Psoas muscle (tissue), 8 donors: ENCODE results near the gene NIFK. TPM values are rescaled to one million over a fixed set of nuclear protein-coding genes. Genes with fewer than 3 reads are reported as not detected.
"Not testable (repeated sequence)": the region's sequence is repeated elsewhere in the genome, so short reads cannot be mapped to it uniquely, and the experiment has no call there.

Experiments used
- ATAC-seq, 4 donors: fragments of 200-7000 bp; cut with Tn5 transposase; one replicate each; pipeline ENCODE4 v1.9.1; 2020; ENCODE audit warnings: moderate library complexity in 3 of 4, mild to moderate bottlenecking in 2 of 4
- DNase-seq, 2 donors: peaks; one replicate each; pipeline ENCODE4 v3.0.0-alpha.2; 2020
- H3K27ac ChIP-seq: fragments of 200-600 bp; one replicate; pipeline ENCODE4 v1.8.0; 2022
- H3K27me3 ChIP-seq, 3 donors: fragments of 200-600 bp in 1 of 3; one replicate each; pipeline versions ENCODE4 v1.6.1 to v1.8.0; 2013 to 2022; ENCODE audit warnings: low read length in 2 of 3, mild to moderate bottlenecking in 2 of 3, moderate library complexity in 1 of 3; ENCODE audit not compliant: insufficient read depth in 3 of 3
- H3K36me3 ChIP-seq, 2 donors: fragments of 200-600 bp in 1 of 2; one replicate each; pipeline versions ENCODE4 v1.6.1 to v1.8.0; 2013 to 2022; ENCODE audit warnings: low read depth in 1 of 2, mild to moderate bottlenecking in 1 of 2, moderate library complexity in 1 of 2; ENCODE audit not compliant: insufficient read depth in 1 of 2
- H3K4me1 ChIP-seq: fragments of 200-600 bp; one replicate; pipeline ENCODE4 v1.8.0; 2022
- H3K4me3 ChIP-seq: fragments of 200-600 bp; one replicate; pipeline ENCODE4 v1.8.0; 2022; ENCODE audit warnings: mild to moderate bottlenecking
- H3K9me3 ChIP-seq: fragments of 200-600 bp; one replicate; pipeline ENCODE4 v1.8.0; 2022
- CTCF ChIP-seq: fragments of 200-600 bp; IDR thresholded peaks from one replicate; pipeline ENCODE4 v1.8.0; 2022; ENCODE audit warnings: antibody characterized with exemption
- WGBS, 3 donors: extraction: QIAGEN DNeasy Blood & Tissue Kit; methylation state at CpG; one replicate each; pipeline versions ENCODE4 v1.1.6 to v1.1.7; 2013; 5-methylcytosine and 5-hydroxymethylcytosine counted together
- intact Hi-C, 2 donors: fragments of 100-400 bp; cut with DNase I; formaldehyde crosslinking; loops; one replicate each; pipeline versions ENCODE4 v1.11.0 to v1.14.2; 2022
- polyA plus RNA-seq, 3 donors: library from polyadenylated mRNA; stranded (reverse); fragments of 200-250 nt; gene quantifications; one replicate each; pipeline ENCODE4 v1.2.3, GENCODE V29; 2013
- total RNA-seq, 4 donors: library from RNA; stranded (reverse); fragmentation: NEBNext Ultra II Directional in 2 of 4; extraction: Animal tissue kit (Norgen Biotek cat#: 25700) in 2 of 4; gene quantifications; one replicate each; pipeline versions ENCODE4 v1.2.1 to v1.2.4, GENCODE V29; 2021 to 2023
- donor health status: healthy with polysubstance abuse.
- donor health status: DM: no; HTN: no; CAD: no; lungs with moderate emphysema.
- donor health status: Bipolar disorder and iron deficiency.
- donor health status: healthy.
- donor health status: DM: yes; HTN: yes; CAD: no.
- donor health status: DM: no; HTN: no; CAD: no.
- donor health status: DM: no; HTN: no; CAD: no.
- donor health status: DM: yes; HTN: yes; CAD: no.

The NIFK gene
- total and polyA plus RNA-seq, 7 donors = 46.5 to 116 (median 49.2) TPM

GRCh38 chr2:121707344-121707919 is 29.2 kb downstream of the NIFK start:
- 42 to 53% (median 43%) methylated on average over 9 of the region's 9 CpGs for WGBS, 3 donors
- Histone ChIP-seq H3K27me3 (no peaks in the 10 kb centered on the region), H3K4me1 (no peaks in the 10 kb centered on the region), H3K9me3 (no peaks in the 10 kb centered on the region), H3K4me3 (no peak overlapping the region), H3K36me3 (no peaks in the 10 kb centered on the region), H3K27ac (no peak overlapping the region)
- no peak for DNase-seq
- TF ChIP-seq CTCF = no peak
- no peak for ATAC-seq
- intact Hi-C loops = no loop called here

- DNase-seq (no peak), ATAC-seq (no peak)
- Histone ChIP-seq H3K27me3 (no peaks in the 10 kb centered on the region), H3K36me3 (no peaks in the 10 kb centered on the region), H3K4me1 (no peaks in the 10 kb centered on the region), H3K4me3 (no peak overlapping the region), H3K9me3 (no peaks in the 10 kb centered on the region), H3K27ac (no peak overlapping the region)
- intact Hi-C loops = no loop called here
- WGBS, 3 donors = 94 to 95% (median 94%) methylated on average over 4 of the region's 4 CpGs
- no peak for TF ChIP-seq CTCF
These were observed 30.7 kb downstream of the NIFK start for GRCh38 chr2:121705958-121706357.

DNA sequence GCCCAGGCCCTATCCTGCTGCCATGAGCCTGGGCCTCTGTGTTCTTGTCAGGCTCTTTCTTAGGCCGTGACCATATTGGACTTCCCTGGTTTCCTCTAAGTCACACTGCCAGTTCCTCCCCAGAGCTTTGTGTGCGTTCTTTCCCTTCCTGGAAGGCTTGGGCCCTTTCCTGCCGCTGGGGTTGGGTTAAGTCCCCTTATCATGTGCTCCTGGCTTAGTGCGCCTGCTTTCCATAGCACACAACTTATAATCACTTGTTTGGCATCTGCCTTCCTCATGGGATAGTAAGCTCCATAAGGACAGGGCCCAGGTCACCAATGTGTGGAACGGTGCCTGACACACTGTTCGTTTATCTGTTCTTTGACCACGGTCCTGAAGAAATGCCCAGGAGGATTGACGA is 31.3 kb downstream of the NIFK start:
- Histone ChIP-seq H3K4me3 (no peak overlapping the region), H3K9me3 (no peaks in the 10 kb centered on the region), H3K4me1 (peaks cover 1% of the 10 kb centered on the region), H3K27me3 (no peaks in the 10 kb centered on the region), H3K27ac (no peak overlapping the region), H3K36me3 (no peaks in the 10 kb centered on the region)
- 78 to 88% (median 78%) methylated on average over 8 of the region's 8 CpGs for WGBS, 3 donors
- DNase-seq = no peak
- intact Hi-C loops = no loop called here
- TF ChIP-seq CTCF = no peak
- no peak for ATAC-seq

- not testable (repeated sequence) for DNase-seq
These were observed 34.9 kb downstream of the NIFK start for GRCh38 chr2:121701761-121702160.

DNA sequence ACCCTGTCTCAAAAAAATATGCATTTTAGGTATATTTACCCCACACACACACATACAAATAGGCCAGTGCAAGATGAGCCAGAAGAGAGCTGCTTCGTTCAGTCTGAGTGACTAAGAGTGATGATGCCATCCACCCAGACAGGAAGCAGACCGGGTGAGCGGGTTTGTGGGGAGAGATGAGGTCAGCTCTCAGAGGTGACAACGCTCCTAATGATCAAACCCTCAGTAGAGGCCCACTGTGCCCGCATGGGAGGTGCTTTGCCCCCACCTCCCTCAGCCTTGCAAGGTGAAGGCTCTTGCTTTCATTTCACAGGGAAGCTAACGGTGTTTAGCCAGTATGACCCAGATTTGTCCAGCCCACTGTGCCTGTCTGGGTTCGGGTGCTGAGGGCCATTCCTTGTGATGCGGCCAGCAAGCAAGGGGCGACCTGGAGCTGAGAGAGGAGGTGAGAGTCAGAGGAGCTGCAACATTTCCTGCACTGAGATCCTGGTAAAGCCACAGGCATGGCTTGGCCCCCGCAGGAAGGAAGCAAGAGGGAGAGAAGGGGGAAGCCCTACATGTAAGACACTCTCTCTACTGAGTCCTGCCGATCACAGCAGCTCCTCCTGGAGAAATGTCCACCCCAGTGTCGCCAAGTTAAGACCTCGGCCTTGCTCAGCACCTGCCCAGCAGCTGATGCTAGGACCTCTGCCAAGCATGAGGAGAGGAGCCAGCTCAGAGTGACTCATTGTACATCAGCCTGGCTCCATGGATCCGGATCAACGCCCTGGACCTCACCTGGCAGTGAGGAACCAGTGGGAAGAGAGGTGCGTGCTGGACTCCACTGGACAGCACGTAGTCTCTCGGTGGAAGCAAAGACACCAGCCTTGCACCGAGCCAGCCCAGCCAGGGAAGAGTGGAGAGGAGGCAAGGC is 37.0 kb downstream of the NIFK start:
- no peaks in the 10 kb centered on the region for H3K36me3 ChIP-seq
- peaks cover 11% of the 10 kb centered on the region for H3K4me1 ChIP-seq
- peak; percentile 95 to 97 (median 96) for ATAC-seq
- no peaks in the 10 kb centered on the region for H3K27me3 ChIP-seq
- peak; percentile 56 to 84 for DNase-seq
- intact Hi-C loops = no loop called here
- no peak overlapping the region for H3K4me3 ChIP-seq
- H3K27ac ChIP-seq = peak overlapping the region; percentile 66
- WGBS, 3 donors = 33 to 42% (median 35%) methylated on average over 19 of the region's 19 CpGs
- TF ChIP-seq CTCF = no peak
- no peaks in the 10 kb centered on the region for H3K9me3 ChIP-seq

More at GRCh38 chr2:121701761-121702160, 34.9 kb downstream of the NIFK start:
- H3K27me3 ChIP-seq, ATAC-seq, H3K9me3 ChIP-seq, H3K4me3 ChIP-seq, intact Hi-C loops, H3K27ac ChIP-seq, H3K36me3 ChIP-seq: not testable (repeated sequence)
- H3K4me1 ChIP-seq = peaks cover 11% of the 10 kb centered on the region
